KMS-11 (cell line): ENCODE results near the gene FYN.

Source experiments
- H2AFZ ChIP-seq: fragments of 200-600 bp; sonication (generic); 2 replicates; pipeline ENCODE4 v1.6.1; 2016; ENCODE audit warnings: antibody characterized with exemption, mixed run types, low read depth
- H3K27ac ChIP-seq: fragments of 200-600 bp; sonication (generic); 2 replicates; pipeline ENCODE4 v1.6.1; 2016; ENCODE audit warnings: mild to moderate bottlenecking, mixed run types
- H3K27me3 ChIP-seq: fragments of 200-600 bp; sonication (generic); 2 replicates; pipeline ENCODE4 v1.6.1; 2017; ENCODE audit warnings: mild to moderate bottlenecking, low read depth, mixed run types, moderate library complexity; ENCODE audit not compliant: insufficient read depth
- H3K36me3 ChIP-seq: fragments of 200-600 bp; sonication (generic); 2 replicates; pipeline ENCODE4 v1.6.1; 2017; ENCODE audit warnings: mild to moderate bottlenecking, mixed run types; ENCODE audit not compliant: insufficient read depth
- H3K4me1 ChIP-seq: fragments of 200-600 bp; sonication (generic); 2 replicates; pipeline ENCODE4 v1.6.1; 2016; ENCODE audit warnings: mild to moderate bottlenecking, low read depth, mixed run types; ENCODE audit not compliant: poor library complexity, severe bottlenecking
- H3K4me2 ChIP-seq: fragments of 200-600 bp; sonication (generic); 2 replicates; pipeline ENCODE4 v1.7.0; 2016; ENCODE audit warnings: mild to moderate bottlenecking, mixed run types
- H3K4me3 ChIP-seq: fragments of 200-600 bp; sonication (generic); IDR thresholded peaks from 2 replicates; pipeline ENCODE4 v1.6.1; 2017; ENCODE audit warnings: low read depth, low read length, mixed read lengths; ENCODE audit not compliant: insufficient read depth
- H3K79me2 ChIP-seq: fragments of 200-600 bp; sonication (generic); 2 replicates; pipeline ENCODE4 v1.6.1; 2016; ENCODE audit warnings: low read depth, mixed run types; ENCODE audit not compliant: insufficient read depth
- H3K9ac ChIP-seq: fragments of 200-600 bp; sonication (generic); 2 replicates; pipeline ENCODE4 v1.6.1; 2016; ENCODE audit warnings: mild to moderate bottlenecking, mixed run types
- H4K20me1 ChIP-seq: fragments of 200-600 bp; sonication (generic); 2 replicates; pipeline ENCODE4 v1.6.1; 2016; ENCODE audit warnings: mild to moderate bottlenecking, mixed run types; ENCODE audit not compliant: insufficient read depth
- CTCF ChIP-seq: fragments of 200-600 bp; sonication (generic); conservative IDR thresholded peaks from 2 replicates; pipeline ENCODE4 v1.6.1; 2017; ENCODE audit warnings: low read depth, mild to moderate bottlenecking, antibody characterized with exemption, low read length, moderate library complexity, mixed read lengths

Gene FYN

GRCh38 chr6:111782887-111783466 is 90.3 kb downstream of the FYN start:
- Histone ChIP-seq H3K27ac (no peak overlapping the region), H3K4me2 (no peak overlapping the region), H3K27me3 (no peaks in the 10 kb centered on the region), H3K36me3 (no peaks in the 10 kb centered on the region), H3K4me3 (no peak overlapping the region), H3K79me2 (no peaks in the 10 kb centered on the region), H3K9ac (no peak overlapping the region), H2AFZ (no peak overlapping the region), H4K20me1 (no peaks in the 10 kb centered on the region), H3K4me1 (no peaks in the 10 kb centered on the region)
- TF ChIP-seq CTCF = no peak

- H3K4me1 ChIP-seq = no peaks in the 10 kb centered on the region
- H3K36me3 ChIP-seq = no peaks in the 10 kb centered on the region
- H3K27ac ChIP-seq = no peak overlapping the region
- TF ChIP-seq CTCF = no peak
- no peak overlapping the region for H3K9ac ChIP-seq
- no peaks in the 10 kb centered on the region for H4K20me1 ChIP-seq
- H3K4me2 ChIP-seq = no peak overlapping the region
- no peak overlapping the region for H3K4me3 ChIP-seq
- no peak overlapping the region for H2AFZ ChIP-seq
- H3K27me3 ChIP-seq = no peaks in the 10 kb centered on the region
- H3K79me2 ChIP-seq = no peaks in the 10 kb centered on the region
These were observed 91.0 kb downstream of the FYN start for GRCh38 chr6:111782192-111782809.

GRCh38 chr6:111781041-111781708 is 92.1 kb downstream of the FYN start:
- Histone ChIP-seq H3K4me3 (no peak overlapping the region), H2AFZ (no peak overlapping the region), H3K27ac (no peak overlapping the region), H3K4me2 (no peak overlapping the region), H3K36me3 (no peaks in the 10 kb centered on the region), H3K27me3 (no peaks in the 10 kb centered on the region), H3K4me1 (no peaks in the 10 kb centered on the region), H3K79me2 (no peaks in the 10 kb centered on the region), H3K9ac (no peak overlapping the region), H4K20me1 (no peaks in the 10 kb centered on the region)
- no peak for TF ChIP-seq CTCF

- H2AFZ ChIP-seq = no peak overlapping the region
- H3K36me3 ChIP-seq = no peaks in the 10 kb centered on the region
- no peak overlapping the region for H3K9ac ChIP-seq
- no peaks in the 10 kb centered on the region for H3K27me3 ChIP-seq
- TF ChIP-seq CTCF = no peak
- H3K4me1 ChIP-seq = no peaks in the 10 kb centered on the region
- no peak overlapping the region for H3K4me3 ChIP-seq
- no peaks in the 10 kb centered on the region for H4K20me1 ChIP-seq
- H3K27ac ChIP-seq = no peak overlapping the region
- no peaks in the 10 kb centered on the region for H3K79me2 ChIP-seq
- H3K4me2 ChIP-seq = no peak overlapping the region
These were observed 92.9 kb downstream of the FYN start for GRCh38 chr6:111780393-111780792.
